Fibroblast of skin of abdomen (primary cell): ENCODE data around the gene TJP1.
"Not testable (repeated sequence)": the region's sequence is repeated elsewhere in the genome, so short reads cannot be mapped to it uniquely, and the experiment has no call there.

Experiments used
- DNase-seq: peaks from one replicate; pipeline ENCODE4 v3.0.0-alpha.2; 2013

TJP1 gene

GRCh38 chr15:29753506-29753905, 68.8 kb downstream of the TJP1 start:
- DNase-seq, result no peak

GRCh38 chr15:29750754-29751153, 71.5 kb downstream of the TJP1 start:
- DNase-seq, result peak; percentile 50

GRCh38 chr15:29749365-29750086, 72.7 kb downstream of the TJP1 start:
- no peak for DNase-seq

- DNase-seq, result peak; percentile 11
Observed at GRCh38 chr15:29747837-29748417, 74.3 kb downstream of the TJP1 start.

- no peak for DNase-seq
Observed at GRCh38 chr15:29743475-29743874, 78.8 kb downstream of the TJP1 start.

DNA sequence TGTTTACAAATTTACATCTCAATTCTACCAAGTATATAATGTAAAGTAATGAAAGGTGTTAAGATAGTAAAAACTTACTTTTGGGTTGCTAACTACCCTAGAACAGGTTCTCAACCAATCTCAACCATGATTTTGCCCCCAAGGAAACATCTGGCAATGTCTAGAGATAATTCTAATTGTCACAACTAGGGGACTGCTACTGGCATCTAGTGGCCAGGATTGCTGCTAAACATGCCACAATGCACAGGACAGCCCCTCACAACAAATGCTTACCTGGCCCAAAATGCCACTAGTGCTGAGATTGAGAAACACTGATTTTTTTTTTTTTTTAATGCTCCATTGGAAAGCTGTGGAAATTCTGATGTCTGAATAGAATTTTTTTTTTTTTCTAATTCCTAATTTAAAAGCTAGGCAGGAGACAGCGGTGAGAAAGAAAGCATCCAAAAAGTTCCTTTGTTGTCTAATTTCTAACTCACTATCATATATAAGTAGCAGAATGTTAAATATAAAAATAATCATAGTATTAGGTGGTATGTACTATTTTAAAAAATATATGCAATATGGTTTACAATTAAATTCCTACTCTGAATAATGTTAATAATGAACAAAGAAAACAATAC, 81.5 kb downstream of the TJP1 start:
- no peak for DNase-seq

- peak; percentile 27 for DNase-seq
Observed at GRCh38 chr15:29736744-29737020, 85.6 kb downstream of the TJP1 start.

DNA sequence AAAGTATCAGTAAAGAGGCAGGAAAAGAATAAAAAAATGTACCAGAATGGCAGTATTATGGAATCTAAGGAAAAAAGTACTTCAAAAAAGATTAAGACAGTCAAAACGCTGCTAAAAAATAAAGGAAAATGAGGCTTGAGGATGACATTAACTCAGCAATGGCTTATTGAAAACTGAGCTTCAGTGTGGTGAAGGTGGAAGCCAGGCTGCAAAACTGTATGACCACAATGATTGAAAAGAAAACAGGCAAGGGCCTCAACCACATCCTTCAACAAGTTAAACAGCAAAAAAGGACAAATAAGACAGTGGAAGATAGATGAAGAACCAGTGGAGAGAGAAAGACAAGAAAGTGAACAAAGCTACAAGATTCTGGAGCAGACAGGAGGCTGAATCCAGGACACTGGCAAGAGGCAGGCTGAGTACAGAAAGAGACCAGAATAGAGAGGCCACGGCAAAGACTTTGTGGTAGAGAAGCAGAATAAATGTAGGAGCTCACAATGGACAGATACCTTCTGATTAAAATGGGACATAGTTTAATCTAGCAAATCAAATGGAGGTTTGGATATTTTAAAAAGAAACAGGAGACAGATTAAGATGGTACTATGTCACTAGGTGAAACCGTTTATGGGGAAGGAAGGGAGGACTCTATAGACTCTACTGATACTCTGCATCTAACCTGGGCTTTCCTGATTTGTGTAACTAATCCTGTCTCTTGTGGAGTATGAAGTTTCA, 86.1 kb downstream of the TJP1 start:
- DNase-seq, result no peak

GRCh38 chr15:29734917-29735572, 87.2 kb downstream of the TJP1 start:
- peak; percentile 30 for DNase-seq

GRCh38 chr15:29731865-29732264, 90.4 kb downstream of the TJP1 start:
- no peak for DNase-seq

- not testable (repeated sequence) for DNase-seq
Observed at GRCh38 chr15:29730471-29730870, 91.8 kb downstream of the TJP1 start.

- DNase-seq, result no peak
Observed at GRCh38 chr15:29728418-29728817, 93.8 kb downstream of the TJP1 start.

GRCh38 chr15:29727871-29728270, 94.4 kb downstream of the TJP1 start:
- DNase-seq, result no peak

GRCh38 chr15:29726553-29726952, 95.7 kb downstream of the TJP1 start:
- DNase-seq, result no peak

DNA sequence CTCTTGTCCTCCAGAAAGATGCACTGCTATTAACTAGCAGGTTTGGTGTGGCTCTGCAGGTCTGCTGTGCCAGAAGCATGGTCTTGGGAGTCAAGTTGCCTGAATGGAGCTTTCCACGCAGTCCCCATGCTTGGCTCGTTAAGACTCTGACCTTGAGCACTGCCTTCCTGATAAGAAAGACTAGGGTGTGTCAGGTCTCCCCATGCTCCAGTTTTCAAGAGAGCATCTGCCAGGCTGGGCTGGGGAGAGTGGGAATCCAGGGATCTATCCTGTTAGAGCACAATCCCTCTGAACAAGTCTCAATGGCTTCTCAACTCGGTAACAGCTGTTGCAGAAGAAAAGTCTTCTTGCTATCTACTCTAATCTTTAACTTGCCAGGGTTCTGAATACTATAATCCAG, 98.2 kb downstream of the TJP1 start:
- DNase-seq, result no peak

DNA sequence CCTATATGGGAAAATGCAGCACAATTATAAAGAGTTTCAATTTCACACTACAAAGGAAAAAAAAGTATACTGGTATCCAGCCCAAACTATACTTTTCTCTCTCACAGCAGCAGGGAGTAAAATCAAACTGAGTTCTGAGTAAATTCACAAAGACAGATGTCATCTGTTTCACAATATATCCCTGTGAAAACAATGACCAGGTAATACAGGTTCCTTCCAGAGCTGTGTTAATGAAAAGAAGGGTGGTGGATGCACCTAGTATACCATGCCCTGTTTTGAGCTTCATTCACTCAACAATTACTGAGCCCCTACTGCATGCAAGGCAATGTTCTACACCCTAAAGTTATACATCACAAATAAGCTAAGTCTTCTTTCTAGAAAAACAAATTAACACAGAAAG, 108.5 kb downstream of the TJP1 start:
- no peak for DNase-seq

DNA sequence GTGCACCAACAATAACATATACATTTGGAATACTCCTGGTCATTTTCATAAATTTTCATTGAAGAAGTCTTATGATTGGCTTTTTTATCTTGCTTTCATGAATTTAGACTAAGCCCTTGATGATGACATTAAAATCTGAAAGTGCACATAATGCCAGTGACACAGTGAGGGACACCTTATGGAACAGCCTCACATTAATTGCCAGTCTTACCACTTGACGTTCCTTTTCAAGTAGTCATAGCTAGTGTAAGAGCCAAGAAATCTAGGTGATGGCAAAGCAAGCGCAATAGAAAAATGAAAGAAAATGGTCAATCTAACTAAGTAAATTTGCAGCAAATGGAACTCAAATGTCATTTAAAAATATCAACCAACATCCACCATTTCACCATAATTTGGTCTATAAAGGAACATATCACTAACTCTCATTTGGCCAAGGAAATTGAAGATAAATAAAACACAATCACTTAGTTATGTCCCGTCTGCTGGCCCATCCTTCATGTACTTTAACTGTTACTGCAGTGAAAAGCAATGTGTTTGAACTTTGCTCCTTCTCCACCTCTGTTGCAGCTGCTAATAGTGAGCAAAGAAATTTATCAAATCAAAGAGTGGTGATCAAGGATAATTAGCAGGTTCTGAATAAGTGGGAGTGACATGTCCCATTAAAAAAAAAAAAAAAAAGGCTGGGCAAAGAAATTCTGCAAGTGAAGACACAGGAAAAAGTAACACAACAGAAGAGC, 110.0 kb downstream of the TJP1 start:
- no peak for DNase-seq

GRCh38 chr15:29711531-29711930, 110.7 kb downstream of the TJP1 start:
- DNase-seq, result peak; percentile 50

- DNase-seq, result no peak
Observed at GRCh38 chr15:29708519-29708918, 113.7 kb downstream of the TJP1 start.

GRCh38 chr15:29704950-29705597, 117.2 kb downstream of the TJP1 start:
- no peak for DNase-seq

DNA sequence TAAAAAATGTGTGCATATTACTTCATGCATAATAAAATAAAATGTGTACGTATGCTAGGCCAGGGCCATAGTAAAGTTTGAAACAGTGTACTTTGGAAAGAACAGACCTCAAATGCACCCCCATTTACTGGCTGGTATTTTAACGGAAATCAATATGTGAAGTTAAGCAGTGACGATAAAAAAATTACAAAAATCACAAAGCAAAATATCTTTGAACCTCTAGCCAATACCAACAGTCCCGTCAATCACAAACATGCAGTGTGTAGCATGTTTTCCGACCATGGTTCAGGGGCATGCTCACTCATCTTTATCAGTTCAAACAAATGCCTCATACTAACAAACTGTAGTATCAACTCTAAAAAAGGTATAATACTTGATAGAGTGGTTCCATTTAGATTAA, 121.1 kb downstream of the TJP1 start:
- DNase-seq, result no peak

- DNase-seq, result no peak
Observed at GRCh38 chr15:29700296-29700695, 122.0 kb downstream of the TJP1 start.
